ENCODE results near the gene ATP6V0D1. TPM values are rescaled to one million over a fixed set of nuclear protein-coding genes. Genes with fewer than 3 reads are reported as not detected.

ATP6V0D1 gene
- total and polyA plus RNA-seq, 2 experiments from 2014 or later, result 20.6 to 68.7 TPM

DNA sequence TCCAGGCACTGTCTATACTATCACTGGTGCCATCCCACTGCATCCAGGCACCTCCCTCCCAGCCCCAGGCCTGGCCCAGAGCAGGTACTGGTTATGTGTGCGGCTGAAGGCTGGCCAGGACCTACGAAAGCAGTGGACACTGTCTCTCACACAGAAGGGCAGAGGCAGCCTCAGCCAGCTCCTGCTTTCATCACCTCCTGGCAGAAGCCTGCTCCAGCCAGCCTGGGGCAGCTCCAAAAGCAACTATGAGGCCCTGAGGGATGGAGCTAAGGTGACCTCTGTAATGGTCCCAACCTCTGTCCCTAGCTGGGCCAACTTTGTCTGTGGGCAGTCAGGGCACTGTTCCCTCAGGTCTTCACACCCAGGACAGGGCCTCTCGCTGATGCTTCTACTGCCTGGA lies 31.2 kb downstream of the ATP6V0D1 start:
- H3K36me3 Mint-ChIP-seq (ENCODE audit: low read depth), result peaks cover 14% of the 10 kb centered on the region
- ATAC-seq, result no peak

More for the DNA sequence above, 31.2 kb downstream of the ATP6V0D1 start:
- peaks cover 15% of the 10 kb centered on the region for H3K27me3 Mint-ChIP-seq (ENCODE audit: insufficient read depth, low read depth, poor library complexity)
- Histone ChIP-seq H2AFZ (no peak overlapping the region), H3K4me3 (no peak overlapping the region), H3K27ac (ENCODE audit: low read depth) (no peak overlapping the region), H3K4me1 (ENCODE audit: insufficient read depth) (no peaks in the 10 kb centered on the region), H3F3A (replicated peaks; ENCODE audit: low read depth) (no peaks in the 10 kb centered on the region), H4K20me1 (replicated peaks; ENCODE audit: insufficient read depth) (no peaks in the 10 kb centered on the region; the same call in 1 of the 2 replicates), H3K36me3 (ENCODE audit: insufficient read depth) (no peaks in the 10 kb centered on the region), H3K79me2 (replicated peaks; ENCODE audit: insufficient read depth) (no peaks in the 10 kb centered on the region), H3K27me3 (ENCODE audit: insufficient read depth) (no peaks in the 10 kb centered on the region), H3K9me2 (ENCODE audit: insufficient read depth) (no peaks in the 10 kb centered on the region), H3K4me2 (no peak overlapping the region)
- H3K27ac Mint-ChIP-seq, result 0 out of 2 replicates have a peak overlapping the region, but pooled peaks have one; percentile 49
- no peak overlapping the region for H3K4me3 Mint-ChIP-seq
- TF ChIP-seq, protein P1, sequence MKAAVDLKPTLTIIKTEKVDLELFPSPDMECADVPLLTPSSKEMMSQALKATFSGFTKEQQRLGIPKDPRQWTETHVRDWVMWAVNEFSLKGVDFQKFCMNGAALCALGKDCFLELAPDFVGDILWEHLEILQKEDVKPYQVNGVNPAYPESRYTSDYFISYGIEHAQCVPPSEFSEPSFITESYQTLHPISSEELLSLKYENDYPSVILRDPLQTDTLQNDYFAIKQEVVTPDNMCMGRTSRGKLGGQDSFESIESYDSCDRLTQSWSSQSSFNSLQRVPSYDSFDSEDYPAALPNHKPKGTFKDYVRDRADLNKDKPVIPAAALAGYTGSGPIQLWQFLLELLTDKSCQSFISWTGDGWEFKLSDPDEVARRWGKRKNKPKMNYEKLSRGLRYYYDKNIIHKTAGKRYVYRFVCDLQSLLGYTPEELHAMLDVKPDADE (IDR thresholded peaks at IDR 0.05), result no peak
- TF ChIP-seq REST (IDR thresholded peaks at IDR 0.05; ENCODE audit: unreplicated experiment), result no peak
- no peak for TF ChIP-seq EZH2 (IDR thresholded peaks at IDR 0.05; ENCODE audit: low read depth, unreplicated experiment)
- TF ChIP-seq EZH2phosphoT487 (IDR thresholded peaks at IDR 0.05; ENCODE audit: unreplicated experiment), result no peak
- TF ChIP-seq ZNF114 (CRISPR knock-in tag; IDR thresholded peaks at IDR 0.05), result no peak
- TF ChIP-seq STAT1 (IDR thresholded peaks at IDR 0.05; ENCODE audit: unreplicated experiment), result no peak
- TF ChIP-seq CTCF (conservative IDR thresholded peaks at IDR 0.05; ENCODE audit: low read depth in 2 of 2), result no peak
- TF ChIP-seq CREB1 (CRISPR knock-in tag; IDR thresholded peaks at IDR 0.05; ENCODE audit: low read depth), result no peak
- TF ChIP-seq JUNB (IDR thresholded peaks at IDR 0.05; ENCODE audit: unreplicated experiment), result no peak
- no peak for TF ChIP-seq ZNF331 (CRISPR knock-in tag; IDR thresholded peaks at IDR 0.05; ENCODE audit: low read depth)
- TF ChIP-seq, protein P2, sequence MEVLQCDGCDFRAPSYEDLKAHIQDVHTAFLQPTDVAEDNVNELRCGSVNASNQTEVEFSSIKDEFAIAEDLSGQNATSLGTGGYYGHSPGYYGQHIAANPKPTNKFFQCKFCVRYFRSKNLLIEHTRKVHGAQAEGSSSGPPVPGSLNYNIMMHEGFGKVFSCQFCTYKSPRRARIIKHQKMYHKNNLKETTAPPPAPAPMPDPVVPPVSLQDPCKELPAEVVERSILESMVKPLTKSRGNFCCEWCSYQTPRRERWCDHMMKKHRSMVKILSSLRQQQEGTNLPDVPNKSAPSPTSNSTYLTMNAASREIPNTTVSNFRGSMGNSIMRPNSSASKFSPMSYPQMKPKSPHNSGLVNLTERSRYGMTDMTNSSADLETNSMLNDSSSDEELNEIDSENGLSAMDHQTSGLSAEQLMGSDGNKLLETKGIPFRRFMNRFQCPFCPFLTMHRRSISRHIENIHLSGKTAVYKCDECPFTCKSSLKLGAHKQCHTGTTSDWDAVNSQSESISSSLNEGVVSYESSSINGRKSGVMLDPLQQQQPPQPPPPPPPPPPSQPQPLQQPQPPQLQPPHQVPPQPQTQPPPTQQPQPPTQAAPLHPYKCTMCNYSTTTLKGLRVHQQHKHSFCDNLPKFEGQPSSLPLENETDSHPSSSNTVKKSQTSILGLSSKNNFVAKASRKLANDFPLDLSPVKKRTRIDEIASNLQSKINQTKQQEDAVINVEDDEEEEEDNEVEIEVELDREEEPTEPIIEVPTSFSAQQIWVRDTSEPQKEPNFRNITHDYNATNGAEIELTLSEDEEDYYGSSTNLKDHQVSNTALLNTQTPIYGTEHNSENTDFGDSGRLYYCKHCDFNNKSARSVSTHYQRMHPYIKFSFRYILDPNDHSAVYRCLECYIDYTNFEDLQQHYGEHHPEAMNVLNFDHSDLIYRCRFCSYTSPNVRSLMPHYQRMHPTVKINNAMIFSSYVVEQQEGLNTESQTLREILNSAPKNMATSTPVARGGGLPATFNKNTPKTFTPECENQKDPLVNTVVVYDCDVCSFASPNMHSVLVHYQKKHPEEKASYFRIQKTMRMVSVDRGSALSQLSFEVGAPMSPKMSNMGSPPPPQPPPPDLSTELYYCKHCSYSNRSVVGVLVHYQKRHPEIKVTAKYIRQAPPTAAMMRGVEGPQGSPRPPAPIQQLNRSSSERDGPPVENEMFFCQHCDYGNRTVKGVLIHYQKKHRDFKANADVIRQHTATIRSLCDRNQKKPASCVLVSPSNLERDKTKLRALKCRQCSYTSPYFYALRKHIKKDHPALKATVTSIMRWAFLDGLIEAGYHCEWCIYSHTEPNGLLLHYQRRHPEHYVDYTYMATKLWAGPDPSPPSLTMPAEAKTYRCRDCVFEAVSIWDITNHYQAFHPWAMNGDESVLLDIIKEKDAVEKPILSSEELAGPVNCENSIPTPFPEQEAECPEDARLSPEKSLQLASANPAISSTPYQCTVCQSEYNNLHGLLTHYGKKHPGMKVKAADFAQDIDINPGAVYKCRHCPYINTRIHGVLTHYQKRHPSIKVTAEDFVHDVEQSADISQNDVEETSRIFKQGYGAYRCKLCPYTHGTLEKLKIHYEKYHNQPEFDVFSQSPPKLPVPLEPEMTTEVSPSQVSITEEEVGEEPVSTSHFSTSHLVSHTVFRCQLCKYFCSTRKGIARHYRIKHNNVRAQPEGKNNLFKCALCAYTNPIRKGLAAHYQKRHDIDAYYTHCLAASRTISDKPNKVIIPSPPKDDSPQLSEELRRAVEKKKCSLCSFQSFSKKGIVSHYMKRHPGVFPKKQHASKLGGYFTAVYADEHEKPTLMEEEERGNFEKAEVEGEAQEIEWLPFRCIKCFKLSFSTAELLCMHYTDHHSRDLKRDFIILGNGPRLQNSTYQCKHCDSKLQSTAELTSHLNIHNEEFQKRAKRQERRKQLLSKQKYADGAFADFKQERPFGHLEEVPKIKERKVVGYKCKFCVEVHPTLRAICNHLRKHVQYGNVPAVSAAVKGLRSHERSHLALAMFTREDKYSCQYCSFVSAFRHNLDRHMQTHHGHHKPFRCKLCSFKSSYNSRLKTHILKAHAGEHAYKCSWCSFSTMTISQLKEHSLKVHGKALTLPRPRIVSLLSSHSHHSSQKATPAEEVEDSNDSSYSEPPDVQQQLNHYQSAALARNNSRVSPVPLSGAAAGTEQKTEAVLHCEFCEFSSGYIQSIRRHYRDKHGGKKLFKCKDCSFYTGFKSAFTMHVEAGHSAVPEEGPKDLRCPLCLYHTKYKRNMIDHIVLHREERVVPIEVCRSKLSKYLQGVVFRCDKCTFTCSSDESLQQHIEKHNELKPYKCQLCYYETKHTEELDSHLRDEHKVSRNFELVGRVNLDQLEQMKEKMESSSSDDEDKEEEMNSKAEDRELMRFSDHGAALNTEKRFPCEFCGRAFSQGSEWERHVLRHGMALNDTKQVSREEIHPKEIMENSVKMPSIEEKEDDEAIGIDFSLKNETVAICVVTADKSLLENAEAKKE (CRISPR knock-in tag; IDR thresholded peaks at IDR 0.05), result no peak
- no peak for TF ChIP-seq POLR2AphosphoS5 (IDR thresholded peaks at IDR 0.05; ENCODE audit: low read depth)
- no peak for TF ChIP-seq NANOG (IDR thresholded peaks at IDR 0.05; ENCODE audit: borderline replicate concordance)
- peaks cover 4% of the 10 kb centered on the region; the same call in 2 of the 3 replicates for H3K4me1 Mint-ChIP-seq
- H3K9me3 Mint-ChIP-seq, result peaks cover 3% of the 10 kb centered on the region; the same call in 1 of the 3 replicates
- DNase-seq (ENCODE audit: low spot score), result no peak
